Spinal cord (tissue), 10 donors: ENCODE results near the gene CRMP1. TPM values are rescaled to one million over a fixed set of nuclear protein-coding genes. Genes with fewer than 3 reads are reported as not detected.
A peak's percentile ranks its signal among the peaks of the same experiment; 100 is the strongest.

Experiments used
- DNase-seq, 6 donors: peaks; one replicate each; pipeline versions ENCODE4 v3.0.0 to v3.0.0-alpha.2; 2013 to 2015; ENCODE audit warnings: low spot score in 6 of 6, low read depth in 4 of 6
- H3K27ac ChIP-seq: one replicate; pipeline ENCODE4 v1.5.1; 2013; ENCODE audit warnings: low read depth, low read length, control low read depth
- H3K27me3 ChIP-seq: one replicate; pipeline ENCODE4 v1.6.1; 2013; ENCODE audit warnings: low read length; ENCODE audit not compliant: control insufficient read depth, insufficient read depth
- H3K36me3 ChIP-seq: one replicate; pipeline ENCODE4 v1.6.1; 2013; ENCODE audit warnings: low read length; ENCODE audit not compliant: control insufficient read depth, insufficient read depth
- H3K4me1 ChIP-seq: one replicate; pipeline ENCODE4 v1.6.1; 2013; ENCODE audit warnings: low read length; ENCODE audit not compliant: control insufficient read depth, insufficient read depth
- H3K4me3 ChIP-seq: one replicate; pipeline ENCODE4 v1.5.1; 2013; ENCODE audit warnings: low read depth, low read length, control low read depth
- H3K9me3 ChIP-seq: one replicate; pipeline ENCODE4 v1.6.1; 2013; ENCODE audit warnings: low read length; ENCODE audit not compliant: control insufficient read depth, insufficient read depth
- WGBS: methylation state at CpG from one replicate; pipeline ENCODE4 v1.1.5; 2013; ENCODE audit warnings: missing lambda C conversion rate; ENCODE audit not compliant: insufficient coverage; 5-methylcytosine and 5-hydroxymethylcytosine counted together
- long read RNA-seq, 4 donors: transcript quantifications; one replicate each; lab custom pipeline, GENCODE V29; 2026
- polyA plus RNA-seq, 2 donors: library from polyadenylated mRNA; unstranded; fragments of 120-200 nt; gene quantifications; one replicate each; pipeline ENCODE4 v1.2.1, GENCODE V29; 2013; ENCODE audit not compliant: insufficient read length in 2 of 2
- total RNA-seq, 2 donors: library from RNA; depleted of rRNA in 1 of 2; stranded (reverse); fragments of 120-200 nt in 1 of 2; fragments of >200 nt in 1 of 2; gene quantifications; one replicate each; pipeline versions ENCODE4 v1.2.3 to v1.2.4, GENCODE V29; 2013 to 2014
- donor health status: healthy.

CRMP1 gene
- total RNA-seq, result 100 to 1,000 TPM in 1 of 2 donors, 10 to 100 TPM in 1; 99.1 to 124 TPM
- polyA plus RNA-seq, result 100 to 1,000 TPM; 479 to 506 TPM
- long read RNA-seq, donor 1, transcript CRMP1-201 (14 exons, 3,146 nt), result minor isoform, 49 of 185 reads
- long read RNA-seq, donor 1, transcript CRMP1-202 (14 exons, 2,911 nt), result major isoform, 54 of 185 reads
- long read RNA-seq, donor 1, transcript CRMP1-206 (2 exons, 2,436 nt), result minor isoform, 17 of 185 reads
- long read RNA-seq, donor 1, partial matches to known transcripts, result 64 of 185 reads
- long read RNA-seq, donor 1, other reads (novel, unspliced or antisense), result 0 of 185 reads
- long read RNA-seq, donor 2, transcript CRMP1-202 (14 exons, 2,911 nt), result major isoform, 29 of 67 reads
- long read RNA-seq, donor 2, transcript CRMP1-201 (14 exons, 3,146 nt), result minor isoform, 5 of 67 reads
- long read RNA-seq, donor 2, transcript CRMP1-206 (2 exons, 2,436 nt), result minor isoform, 12 of 67 reads
- long read RNA-seq, donor 2, partial matches to known transcripts, result 21 of 67 reads
- long read RNA-seq, donor 2, other reads (novel, unspliced or antisense), result 0 of 67 reads
- long read RNA-seq, donor 3, transcript CRMP1-206 (2 exons, 2,436 nt), result minor isoform, 10 of 150 reads
- long read RNA-seq, donor 3, transcript CRMP1-201 (14 exons, 3,146 nt), result minor isoform, 8 of 150 reads
- long read RNA-seq, donor 3, transcript CRMP1-202 (14 exons, 2,911 nt), result major isoform, 28 of 150 reads
- long read RNA-seq, donor 3, partial matches to known transcripts, result 104 of 150 reads
- long read RNA-seq, donor 3, other reads (novel, unspliced or antisense), result 0 of 150 reads
- long read RNA-seq, donor 4, partial matches to known transcripts, result 34 of 37 reads
- long read RNA-seq, donor 4, other reads (novel, unspliced or antisense), result 0 of 37 reads

DNA sequence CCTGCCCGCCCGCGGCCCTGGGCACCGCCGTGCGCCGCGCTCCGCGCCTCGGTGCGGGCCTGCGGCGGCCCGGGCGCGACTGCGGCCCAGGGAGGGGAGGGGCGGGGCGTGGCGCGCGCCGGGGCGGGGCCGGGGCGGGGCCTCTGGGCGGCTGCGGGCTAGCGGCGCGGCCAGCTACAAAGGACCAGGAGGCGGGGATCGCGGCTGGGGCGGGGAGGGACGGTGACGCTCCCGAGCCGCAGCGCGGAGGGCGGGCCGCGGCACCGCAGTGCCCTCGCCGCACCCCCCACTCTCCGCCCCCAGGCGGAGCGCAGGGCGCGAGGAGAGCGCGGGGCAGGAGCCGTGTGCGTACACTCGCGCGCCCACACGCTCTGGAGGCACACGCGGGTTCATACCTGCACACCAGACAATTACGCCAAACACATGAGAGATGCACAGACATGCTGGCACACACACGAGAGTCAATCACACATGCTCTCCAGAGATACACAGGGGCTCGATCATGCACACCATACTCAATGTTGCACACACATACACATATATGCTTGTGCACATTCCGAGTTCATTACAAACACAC lies at the start of gene CRMP1:
CRMP1 (minus strand) TSS at position 83 of the 577 bp plus-strand sequence. CDS start 117 bp downstream, outside the sequence.
- DNase-seq, result peak in 3 of 6 donors; percentile 66 to 96 (median 90)
- Histone ChIP-seq H3K27me3 (peaks cover 22% of the 10 kb centered on the region), H3K4me3 (peak within 1 kb of the TSS; percentile 57), H3K36me3 (no peaks in the 10 kb centered on the region), H3K27ac (no peak within 1 kb of the TSS), H3K9me3 (no peaks in the 10 kb centered on the region), H3K4me1 (peaks cover 57% of the 10 kb centered on the region)
- 1% methylated on average over 61 of the region's 67 CpGs for WGBS

DNA sequence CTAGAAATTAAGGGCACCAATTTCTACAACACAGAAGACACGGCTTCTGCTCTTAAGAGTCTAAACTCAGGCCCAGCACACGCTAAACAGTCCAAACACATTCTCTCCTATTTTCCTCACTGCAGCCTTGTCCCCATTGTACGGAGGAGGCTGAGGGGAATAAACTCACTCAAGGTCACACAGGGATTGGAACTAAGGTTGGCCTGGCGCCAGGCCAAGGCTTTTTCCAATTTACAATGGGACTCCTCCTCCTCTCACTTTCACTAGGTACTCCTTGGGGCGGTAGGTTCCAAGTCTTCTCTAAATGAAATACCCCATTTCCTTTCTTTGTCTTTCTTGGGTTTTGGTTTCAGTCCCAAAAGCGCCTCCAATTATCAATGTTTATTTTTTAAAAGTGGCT lies 48.7 kb upstream of the CRMP1 start:
- Histone ChIP-seq H3K4me3 (no peak overlapping the region), H3K4me1 (peaks cover 4% of the 10 kb centered on the region), H3K36me3 (no peaks in the 10 kb centered on the region), H3K27ac (no peak overlapping the region), H3K9me3 (no peaks in the 10 kb centered on the region), H3K27me3 (no peaks in the 10 kb centered on the region)
- no peak for DNase-seq
- WGBS, result 80% methylated on average over 1 of the region's 6 CpGs

DNA sequence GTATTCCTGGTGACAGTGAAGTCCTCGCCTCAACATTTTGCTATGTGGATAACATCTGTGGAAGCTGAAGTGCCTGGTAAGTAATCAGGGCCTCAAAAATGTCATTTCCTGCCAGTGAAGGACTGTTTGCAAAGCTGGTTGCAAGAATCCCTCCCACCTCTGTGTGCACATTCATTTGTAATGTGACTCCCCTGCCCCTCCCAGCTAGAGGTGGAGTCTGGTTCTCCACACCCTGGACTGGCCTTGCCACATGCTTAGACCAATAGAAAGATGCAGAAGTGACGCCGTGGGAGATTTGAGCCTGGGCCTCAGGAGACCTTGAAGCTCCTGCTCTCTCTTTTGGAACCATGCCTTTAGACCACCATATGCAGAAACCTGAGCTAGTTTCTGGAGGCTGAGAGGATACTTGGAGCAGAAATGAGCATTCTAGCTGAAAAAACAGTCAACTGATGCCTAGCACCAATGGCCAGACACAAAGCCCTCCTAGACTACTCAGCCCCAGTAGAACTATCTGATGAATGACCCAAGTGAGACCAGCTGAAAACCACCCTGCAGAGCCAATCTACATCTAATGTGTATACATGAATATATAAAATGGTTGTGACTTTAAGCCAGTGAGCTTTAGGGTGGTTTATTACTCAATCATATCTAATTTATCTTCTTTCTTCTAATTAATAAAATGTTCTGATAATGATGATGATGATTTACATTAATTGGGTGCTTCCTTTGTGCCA lies 47.8 kb upstream of the CRMP1 start:
- Histone ChIP-seq H3K27me3 (no peaks in the 10 kb centered on the region), H3K36me3 (no peaks in the 10 kb centered on the region), H3K4me3 (no peak overlapping the region), H3K9me3 (no peaks in the 10 kb centered on the region), H3K4me1 (peaks cover 4% of the 10 kb centered on the region), H3K27ac (no peak overlapping the region)
- WGBS, result 71% methylated on average over 3 of the region's 3 CpGs
- no peak for DNase-seq

DNA sequence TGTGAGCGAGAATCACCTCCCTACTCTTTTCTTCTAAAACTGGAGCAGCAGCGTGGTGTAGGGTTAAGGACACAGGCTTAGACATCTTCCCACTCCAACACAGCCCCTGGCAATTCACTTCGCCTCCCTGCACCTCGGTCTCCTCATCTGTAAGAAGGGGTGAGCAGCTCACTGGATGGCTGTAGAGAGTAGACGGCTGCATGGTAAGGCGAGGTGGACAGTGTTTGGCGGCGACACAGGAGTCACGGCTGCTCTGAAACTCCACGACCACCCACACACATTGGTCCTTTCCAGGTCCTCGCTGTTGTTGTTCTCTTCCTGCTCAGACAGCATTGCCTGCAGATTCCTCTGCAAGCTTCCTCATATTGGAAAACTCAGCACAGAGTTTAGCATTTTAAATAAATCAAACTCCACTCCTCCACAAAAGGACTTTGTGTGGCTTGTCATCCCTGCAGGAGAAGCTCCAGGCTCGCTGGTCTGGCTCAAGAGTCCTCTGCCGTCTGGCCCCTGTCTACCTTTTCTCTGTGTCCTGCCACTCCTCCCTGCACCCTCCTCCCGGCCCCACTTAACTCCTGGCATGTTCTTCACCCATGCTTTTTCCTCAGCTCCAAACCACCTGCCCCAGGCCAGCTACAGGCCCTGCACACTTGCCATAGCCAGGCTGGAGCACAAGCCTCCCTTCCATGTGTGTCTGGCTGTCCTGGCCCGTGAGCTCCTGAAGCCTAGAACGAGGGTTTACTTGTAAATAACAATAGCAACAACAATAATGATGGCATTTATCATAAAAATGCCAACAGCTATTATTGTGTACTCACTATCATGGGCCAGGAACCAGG lies 41.3 kb upstream of the CRMP1 start:
- Histone ChIP-seq H3K27me3 (no peaks in the 10 kb centered on the region), H3K4me1 (peaks cover 4% of the 10 kb centered on the region), H3K9me3 (no peaks in the 10 kb centered on the region), H3K27ac (no peak overlapping the region), H3K4me3 (no peak overlapping the region), H3K36me3 (no peaks in the 10 kb centered on the region)
- WGBS, result 67% methylated on average over 11 of the region's 16 CpGs
- DNase-seq, result no peak

DNA sequence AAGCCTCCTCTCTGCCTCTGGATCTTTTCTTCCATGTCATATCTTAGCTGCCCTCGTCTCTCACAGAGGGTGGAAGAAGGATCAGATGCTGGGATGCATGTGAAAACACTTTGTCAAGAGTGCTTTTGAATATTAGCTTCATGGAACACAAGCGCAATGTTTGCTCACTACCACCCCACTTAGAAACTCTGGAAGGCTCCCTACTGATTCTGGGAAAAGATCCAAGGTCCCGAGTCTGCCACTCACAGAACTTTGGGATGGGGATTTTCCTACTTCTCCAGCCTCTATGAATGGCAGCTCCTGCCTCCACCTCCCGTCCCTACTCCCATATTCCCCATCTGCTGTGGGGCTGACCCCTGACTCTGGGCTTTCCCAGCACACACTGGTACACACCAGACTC lies 40.2 kb upstream of the CRMP1 start:
- Histone ChIP-seq H3K27me3 (no peaks in the 10 kb centered on the region), H3K9me3 (no peaks in the 10 kb centered on the region), H3K36me3 (no peaks in the 10 kb centered on the region), H3K4me3 (no peak overlapping the region), H3K27ac (no peak overlapping the region), H3K4me1 (peaks cover 4% of the 10 kb centered on the region)
- DNase-seq, result peak in 1 of 6 donors; percentile 45
- WGBS, result 15% methylated on average over 3 of the region's 4 CpGs

DNA sequence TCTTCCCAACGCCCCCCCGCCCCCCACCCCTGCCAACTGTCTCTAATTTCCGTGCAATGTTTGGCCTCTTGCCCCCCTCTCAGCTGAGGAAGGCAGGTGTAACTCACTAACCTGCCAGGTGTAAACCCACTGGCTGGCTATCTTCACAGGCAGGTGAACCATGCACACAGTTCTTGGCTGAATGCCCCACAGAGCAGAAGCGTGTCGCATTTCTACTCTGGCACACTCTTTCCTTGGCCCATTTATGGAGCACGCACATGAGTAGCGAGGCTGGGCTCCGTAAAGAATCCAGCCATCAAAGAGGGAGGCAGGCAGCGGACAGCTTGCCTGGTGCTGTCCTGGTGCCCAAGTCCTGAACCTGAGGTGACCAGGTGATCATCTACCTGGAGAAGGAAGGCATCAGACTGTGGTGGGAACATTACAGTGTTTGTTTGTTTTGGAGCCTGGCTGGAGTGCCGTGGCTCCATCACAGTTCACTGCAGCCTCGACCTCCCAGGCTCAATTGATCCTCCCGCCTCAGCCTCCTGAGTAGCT lies 39.2 kb upstream of the CRMP1 start:
- Histone ChIP-seq H3K9me3 (no peaks in the 10 kb centered on the region), H3K27me3 (no peaks in the 10 kb centered on the region), H3K27ac (no peak overlapping the region), H3K4me3 (no peak overlapping the region), H3K36me3 (no peaks in the 10 kb centered on the region), H3K4me1 (peaks cover 4% of the 10 kb centered on the region)
- DNase-seq, result no peak
- WGBS, result 70% methylated on average over 11 of the region's 12 CpGs

DNA sequence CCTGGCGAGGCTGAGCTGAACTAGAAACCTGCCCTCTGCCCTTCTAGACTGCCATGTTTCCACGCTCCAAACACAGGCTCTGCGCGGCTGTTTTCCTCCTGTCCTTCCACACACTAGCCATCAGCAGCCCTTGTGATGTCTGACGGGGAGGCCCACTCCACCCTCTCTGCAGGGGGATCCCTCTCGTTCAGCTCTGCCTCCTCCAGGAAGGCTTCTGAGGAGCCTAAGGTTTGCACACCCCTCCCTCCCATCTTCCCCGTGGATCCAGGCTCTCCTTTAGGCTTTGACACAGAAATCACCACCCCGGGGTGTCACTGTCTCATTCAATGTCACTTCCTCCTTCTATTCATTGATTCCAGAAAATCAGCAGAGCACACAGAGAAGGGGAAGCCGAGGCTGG lies 38.6 kb upstream of the CRMP1 start:
- H3K9me3 ChIP-seq, result no peaks in the 10 kb centered on the region
- no peaks in the 10 kb centered on the region for H3K27me3 ChIP-seq
- H3K27ac ChIP-seq, result no peak overlapping the region
- no peak overlapping the region for H3K4me3 ChIP-seq
- peaks cover 4% of the 10 kb centered on the region for H3K4me1 ChIP-seq
- H3K36me3 ChIP-seq, result no peaks in the 10 kb centered on the region
- 49% methylated on average over 9 of the region's 9 CpGs for WGBS
- no peak for DNase-seq

DNA sequence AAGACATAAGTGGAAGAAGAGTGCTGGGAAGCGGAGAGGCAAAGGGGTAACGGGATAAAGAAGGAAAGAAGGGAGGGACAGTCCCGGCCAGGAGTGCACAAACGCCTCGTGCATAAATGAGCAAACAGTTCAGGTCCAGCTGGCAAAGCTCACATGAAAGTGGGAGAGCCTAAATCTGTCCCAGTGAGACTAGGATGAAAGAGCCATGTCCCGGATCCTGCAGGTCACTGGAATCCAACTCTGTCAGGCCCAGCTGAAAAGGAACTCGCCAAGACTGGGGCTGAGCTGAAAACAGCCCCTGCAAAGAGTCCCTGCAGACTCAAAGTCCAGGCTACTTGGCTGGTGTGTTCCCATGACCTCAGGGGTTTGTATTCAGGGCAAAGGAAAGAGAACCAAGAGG lies 38.0 kb upstream of the CRMP1 start:
- no peak for DNase-seq
- no peaks in the 10 kb centered on the region for H3K27me3 ChIP-seq
- no peaks in the 10 kb centered on the region for H3K36me3 ChIP-seq
- no peak overlapping the region for H3K27ac ChIP-seq
- H3K9me3 ChIP-seq, result no peaks in the 10 kb centered on the region
- H3K4me3 ChIP-seq, result no peak overlapping the region
- peaks cover 4% of the 10 kb centered on the region for H3K4me1 ChIP-seq
- 55% methylated on average over 7 of the region's 7 CpGs for WGBS
